ENCODE results near the gene ZMYM4.

DNA sequence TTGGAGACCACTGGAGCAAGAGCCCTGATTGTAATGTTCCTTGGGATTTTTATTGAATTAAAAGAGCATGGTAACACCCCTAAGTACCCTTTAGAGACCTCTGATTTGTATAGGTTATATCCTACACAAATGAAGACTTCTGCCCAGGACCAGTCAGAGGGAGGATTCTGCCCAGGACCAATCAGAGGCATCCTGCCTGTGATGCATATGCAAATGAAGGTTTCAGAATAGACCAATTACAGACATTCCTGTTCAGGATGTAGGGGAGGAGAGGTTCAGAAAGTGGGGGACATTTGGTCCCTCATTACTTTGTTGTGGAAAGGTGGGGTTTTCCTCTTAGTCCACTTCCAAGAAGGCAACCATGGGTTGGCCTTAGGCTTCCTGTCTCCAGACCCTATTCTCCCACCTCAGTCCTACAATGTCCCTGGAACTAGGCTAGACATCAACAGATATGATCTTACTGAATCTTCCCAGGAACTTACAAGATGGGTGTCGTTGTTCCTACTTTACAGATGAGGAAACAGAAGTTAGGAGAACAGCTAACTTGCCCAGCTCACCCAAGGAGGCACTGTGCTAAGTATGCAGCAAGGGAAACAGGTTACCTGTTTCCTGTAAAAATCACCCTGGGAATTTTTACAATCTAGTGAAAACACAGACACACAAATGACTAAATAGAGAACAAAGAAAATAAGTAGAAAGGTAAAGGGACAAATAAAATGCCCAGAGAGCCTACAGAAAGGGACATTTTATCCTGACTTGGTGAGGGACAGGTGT lies 38.7 kb upstream of the ZMYM4 start:
- TF ChIP-seq POLR2A (IDR thresholded peaks at IDR 0.05; ENCODE audit: extremely low read depth, insufficient read length) = no peak
- TF ChIP-seq, protein P1, sequence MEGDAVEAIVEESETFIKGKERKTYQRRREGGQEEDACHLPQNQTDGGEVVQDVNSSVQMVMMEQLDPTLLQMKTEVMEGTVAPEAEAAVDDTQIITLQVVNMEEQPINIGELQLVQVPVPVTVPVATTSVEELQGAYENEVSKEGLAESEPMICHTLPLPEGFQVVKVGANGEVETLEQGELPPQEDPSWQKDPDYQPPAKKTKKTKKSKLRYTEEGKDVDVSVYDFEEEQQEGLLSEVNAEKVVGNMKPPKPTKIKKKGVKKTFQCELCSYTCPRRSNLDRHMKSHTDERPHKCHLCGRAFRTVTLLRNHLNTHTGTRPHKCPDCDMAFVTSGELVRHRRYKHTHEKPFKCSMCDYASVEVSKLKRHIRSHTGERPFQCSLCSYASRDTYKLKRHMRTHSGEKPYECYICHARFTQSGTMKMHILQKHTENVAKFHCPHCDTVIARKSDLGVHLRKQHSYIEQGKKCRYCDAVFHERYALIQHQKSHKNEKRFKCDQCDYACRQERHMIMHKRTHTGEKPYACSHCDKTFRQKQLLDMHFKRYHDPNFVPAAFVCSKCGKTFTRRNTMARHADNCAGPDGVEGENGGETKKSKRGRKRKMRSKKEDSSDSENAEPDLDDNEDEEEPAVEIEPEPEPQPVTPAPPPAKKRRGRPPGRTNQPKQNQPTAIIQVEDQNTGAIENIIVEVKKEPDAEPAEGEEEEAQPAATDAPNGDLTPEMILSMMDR (IDR thresholded peaks at IDR 0.05; ENCODE audit: low read depth, low read length) = no peak

All from NB4 (cell line).